OCI-M1 (cell line): ENCODE results near the gene SNX27.
"Not testable (repeated sequence)": the region's sequence is repeated elsewhere in the genome, so short reads cannot be mapped to it uniquely, and the experiment has no call there.

Experiments used
- DNase-seq: peaks from one replicate; lab custom pipeline; 2025; lab: John Stamatoyannopoulos, UW

Gene SNX27

GRCh38 chr1:151721788-151722510, 110.1 kb downstream of the SNX27 start:
- DNase-seq: no peak

DNA sequence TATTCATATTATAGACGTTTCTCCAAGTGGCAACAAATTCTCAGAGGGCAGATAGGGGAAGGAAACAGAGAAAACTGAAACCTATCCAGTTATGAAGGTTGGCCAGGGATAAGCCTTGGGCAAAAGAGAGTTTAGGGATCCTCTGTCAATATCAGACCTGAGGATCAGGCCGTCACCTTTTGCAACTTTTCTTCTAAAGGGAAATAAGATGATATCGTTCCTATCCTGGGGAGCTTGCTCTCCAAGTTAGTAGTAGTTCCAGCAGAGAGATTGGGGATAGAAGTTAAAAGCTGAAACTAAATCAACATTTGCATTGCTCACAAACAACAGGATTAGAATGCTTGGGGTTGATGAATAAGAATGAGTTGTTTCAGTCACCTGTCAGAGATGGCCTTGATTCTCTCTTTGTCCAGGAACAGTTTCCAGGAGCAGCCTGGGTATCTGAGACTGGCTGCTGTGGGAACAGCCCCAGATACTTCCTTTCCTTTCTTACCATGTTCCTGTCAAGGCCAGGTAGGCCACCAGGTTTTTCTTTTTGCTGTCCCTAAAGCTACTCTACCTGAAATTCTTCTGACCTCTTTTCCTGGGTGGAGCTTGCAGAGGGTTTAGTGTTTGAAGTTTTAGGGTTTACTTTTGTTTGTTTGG, 112.0 kb downstream of the SNX27 start:
- no peak for DNase-seq

GRCh38 chr1:151728151-151729054, 116.6 kb downstream of the SNX27 start:
- DNase-seq: no peak

DNA sequence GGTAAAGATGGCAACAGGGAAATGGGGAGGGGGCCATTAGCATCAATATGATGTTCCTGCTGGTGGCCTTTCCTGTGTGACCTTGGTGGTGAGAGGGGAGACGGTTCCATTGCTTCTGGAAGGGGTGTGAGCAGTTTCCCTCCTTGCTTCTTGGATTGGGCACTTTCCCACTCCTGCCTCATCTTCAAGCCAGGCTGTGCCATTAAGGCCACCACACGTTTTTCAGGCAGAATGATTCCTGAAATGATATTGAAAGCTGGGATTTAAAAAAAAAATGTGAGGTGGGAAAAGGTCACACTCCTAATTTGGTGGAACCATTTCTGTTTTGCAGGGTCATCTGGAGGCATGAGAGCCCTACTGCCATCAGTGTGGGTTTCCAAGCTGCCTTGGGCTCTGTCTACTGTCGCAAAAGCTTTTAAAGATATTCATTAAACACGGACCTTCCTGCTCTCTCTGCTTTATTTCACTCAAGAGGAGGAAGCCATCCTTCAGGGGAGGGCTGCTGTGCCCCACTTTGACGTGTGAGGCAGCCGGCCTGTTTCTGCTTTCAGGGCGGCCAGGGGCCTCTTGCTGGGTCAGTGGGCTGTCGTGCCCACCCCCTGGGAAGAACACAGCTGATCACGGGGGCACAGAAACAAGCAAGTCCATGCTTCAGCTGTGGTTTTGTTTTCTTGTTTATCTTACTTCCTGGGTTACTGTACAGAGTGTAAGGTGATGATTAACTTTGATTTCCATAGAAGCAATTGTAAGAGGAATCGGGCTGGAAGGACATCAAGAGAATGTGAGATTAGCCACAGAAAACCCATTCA, 117.5 kb downstream of the SNX27 start:
- DNase-seq: no peak

- no peak for DNase-seq
These were observed 118.1 kb downstream of the SNX27 start for GRCh38 chr1:151729966-151730291.

- no peak for DNase-seq
These were observed 121.3 kb downstream of the SNX27 start for GRCh38 chr1:151733126-151733525.

DNA sequence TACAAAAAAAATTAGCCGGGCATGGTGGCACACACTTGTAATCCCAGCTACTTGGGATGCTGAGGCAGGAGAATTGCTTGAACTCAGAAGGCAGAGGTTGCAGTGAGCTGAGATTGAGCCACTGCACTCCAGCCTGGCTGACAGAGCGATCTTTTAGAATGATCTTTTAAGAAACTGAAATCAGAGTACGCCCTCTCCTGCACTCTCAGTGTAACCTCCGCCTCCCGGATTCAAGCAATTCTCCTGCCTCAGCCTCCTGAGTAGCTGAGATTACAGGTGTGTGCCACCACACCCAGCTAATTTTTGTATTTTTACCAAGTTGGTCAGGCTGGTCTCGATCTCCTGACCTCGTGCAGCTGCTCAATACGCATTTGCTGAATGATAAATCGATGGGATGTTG, 122.1 kb downstream of the SNX27 start:
- not testable (repeated sequence) for DNase-seq

- DNase-seq: no peak
These were observed 125.2 kb downstream of the SNX27 start for GRCh38 chr1:151737026-151737425.

GRCh38 chr1:151737479-151737878, 125.6 kb downstream of the SNX27 start:
- no peak for DNase-seq

- peak; percentile 88 for DNase-seq
These were observed 127.9 kb downstream of the SNX27 start for GRCh38 chr1:151739590-151740355.

- DNase-seq: no peak
These were observed 129.7 kb downstream of the SNX27 start for GRCh38 chr1:151741516-151741915.
